ENCODE measurements around the gene CDC42BPB.

- no peak for TF ChIP-seq CTCF (IDR thresholded peaks at IDR 0.05; ENCODE audit: insufficient read depth, low read length, poor library complexity, severe bottlenecking)
- TF ChIP-seq EZH2phosphoT487 (conservative IDR thresholded peaks at IDR 0.05; ENCODE audit: low read length), result no peak
Observed at GRCh38 chr14:102913341-102914211, 143.8 kb downstream of the CDC42BPB start.

Measured in SU-DHL-6 (cell line).